Measurements from ENCODE around the gene BDH1.

BDH1 gene

DNA sequence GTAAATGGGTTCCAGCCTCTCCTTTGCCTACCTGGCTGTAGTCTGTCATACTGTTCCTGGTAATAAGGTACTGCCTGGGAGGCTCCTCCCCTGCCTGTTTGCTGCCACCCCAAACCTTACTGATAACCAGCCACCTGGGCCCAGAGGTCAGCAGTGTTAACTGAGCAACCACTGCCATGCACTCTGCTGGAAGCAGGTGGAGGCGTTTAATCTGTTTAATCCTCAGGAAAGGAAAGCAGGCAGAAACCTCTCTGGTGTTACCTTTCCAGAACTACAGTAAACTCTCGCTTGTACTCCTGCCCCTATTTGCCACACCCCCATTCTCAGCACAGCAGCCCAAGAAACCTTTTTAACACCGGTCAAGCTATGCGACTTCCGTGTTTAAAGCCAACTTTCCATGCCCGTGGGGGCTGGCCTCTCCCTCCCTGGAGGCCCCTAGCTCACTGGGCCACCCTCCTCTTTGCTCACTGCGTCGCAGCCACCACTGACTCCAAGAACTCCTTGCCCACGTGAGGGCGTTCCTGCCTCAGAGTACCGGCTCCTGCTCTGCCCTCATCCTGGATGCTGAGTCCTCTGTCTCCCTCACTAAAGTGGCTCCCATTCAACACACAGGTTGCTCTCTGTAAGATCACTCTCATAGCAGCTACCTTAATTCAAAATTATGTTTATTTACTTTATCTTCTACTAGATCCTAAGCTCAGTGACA is 8.3 kb downstream of the BDH1 start:
- no peak for DNase-seq (ENCODE audit: low spot score)

DNA sequence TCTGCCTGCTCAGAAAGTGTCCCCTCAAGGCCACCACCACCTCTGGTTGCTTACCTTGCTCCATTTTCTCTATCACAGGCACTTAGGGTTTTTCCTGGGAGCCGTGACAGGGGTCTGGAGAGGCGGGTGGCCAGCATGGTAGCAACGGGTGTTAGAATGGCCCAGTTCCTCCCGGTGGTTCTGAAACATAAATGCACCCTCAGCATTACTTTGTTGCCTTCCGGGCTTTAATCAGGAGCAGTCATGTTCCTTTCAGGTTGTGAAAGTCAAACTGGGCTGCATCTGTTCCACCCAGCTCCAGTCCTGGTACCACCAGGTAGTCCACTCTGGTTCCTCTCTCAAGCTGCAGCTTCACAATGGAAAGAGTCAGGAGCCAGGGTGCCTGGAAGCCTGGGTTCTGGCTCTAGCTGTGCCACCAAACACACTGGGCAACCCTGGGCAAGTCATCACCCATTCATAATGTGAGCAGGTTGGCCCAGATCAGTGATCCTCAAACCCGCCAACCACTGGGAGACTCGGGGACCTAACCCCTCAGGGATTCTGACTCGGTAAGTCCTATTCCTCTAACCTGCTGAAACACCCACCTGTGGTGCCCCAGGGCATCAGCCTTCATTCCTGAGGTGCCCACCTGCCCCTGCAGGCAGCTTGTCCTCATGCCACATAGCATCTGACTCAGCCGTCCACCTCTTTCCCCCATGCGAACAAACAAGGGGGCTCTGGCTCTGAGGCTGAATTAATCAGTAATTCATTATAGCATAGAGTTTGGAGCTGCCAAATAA is 9.3 kb downstream of the BDH1 start:
- no peak for DNase-seq (ENCODE audit: low spot score)

DNA sequence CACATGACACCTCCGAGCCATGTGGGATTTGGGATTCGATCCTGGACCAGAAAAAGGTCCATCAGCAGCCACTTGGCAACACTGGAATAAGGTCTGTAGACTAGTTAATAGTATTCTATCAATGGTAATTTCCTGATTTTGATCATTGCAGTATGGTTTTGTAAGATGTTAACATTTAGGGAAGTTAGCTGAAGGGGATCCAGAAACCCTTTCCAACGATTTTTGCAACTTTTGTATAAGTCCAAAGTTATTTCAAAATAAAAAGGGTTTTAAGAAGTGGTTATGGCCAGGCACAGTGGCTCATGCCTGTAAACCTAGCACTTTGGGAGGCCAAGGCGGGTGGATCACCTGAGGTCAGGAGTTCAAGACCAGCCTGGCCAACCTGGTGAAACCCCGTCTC is 10.2 kb downstream of the BDH1 start:
- no peak for DNase-seq (ENCODE audit: low spot score)

DNA sequence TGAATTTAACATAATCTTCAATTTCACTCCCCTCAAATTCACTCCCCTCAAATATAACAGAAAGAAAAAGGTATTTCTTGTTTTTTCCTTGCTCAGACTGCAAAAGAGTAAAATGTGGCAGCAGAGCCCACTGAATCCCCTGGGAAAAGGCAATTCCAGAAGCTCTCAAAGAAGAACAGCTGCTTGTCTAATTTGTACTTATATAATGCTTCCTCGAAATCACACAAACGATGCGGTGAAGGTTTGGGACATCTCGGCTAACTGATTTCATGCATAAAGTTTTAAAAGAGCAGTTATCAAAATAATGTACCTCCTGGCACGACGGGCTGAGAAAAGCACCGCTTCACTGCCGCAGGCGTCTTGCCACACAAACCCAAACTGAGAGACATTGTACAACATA is 10.7 kb downstream of the BDH1 start:
- no peak for DNase-seq (ENCODE audit: low spot score)

DNA sequence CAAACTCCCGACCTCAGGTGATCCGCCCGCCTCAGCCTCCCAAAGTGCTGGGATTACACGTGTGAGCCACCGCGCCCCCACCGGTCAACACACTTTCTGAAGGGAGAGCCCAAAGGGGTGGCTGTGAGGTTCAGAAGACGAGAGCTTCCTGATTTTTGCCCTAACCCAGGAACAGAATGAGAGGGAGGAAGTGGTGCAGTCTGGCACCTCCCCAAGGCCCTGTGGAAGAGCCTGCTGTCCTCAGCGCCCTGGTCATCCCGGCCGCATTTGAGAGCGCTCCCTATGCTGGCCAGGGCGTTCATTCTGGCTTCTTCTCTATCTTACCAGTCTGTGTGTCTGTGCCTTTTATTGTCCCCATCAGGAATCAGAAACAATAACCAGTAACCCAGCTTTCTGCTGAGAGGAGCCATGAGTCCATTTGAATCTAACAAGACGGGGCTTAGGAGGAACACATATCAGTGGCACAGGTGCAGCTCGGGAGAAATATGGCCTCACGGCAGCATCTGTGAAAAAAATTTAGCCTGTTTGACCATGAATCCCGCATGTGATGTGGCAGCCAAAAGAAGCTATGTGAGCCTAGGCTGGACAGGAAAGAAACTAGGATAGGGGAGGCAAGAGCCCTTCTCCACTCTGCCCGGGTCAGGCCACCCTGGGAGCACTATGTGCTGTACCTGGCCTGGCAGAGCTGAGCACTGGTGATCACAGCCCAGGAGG is 12.9 kb downstream of the BDH1 start:
- no peak for DNase-seq (ENCODE audit: low spot score)

DNA sequence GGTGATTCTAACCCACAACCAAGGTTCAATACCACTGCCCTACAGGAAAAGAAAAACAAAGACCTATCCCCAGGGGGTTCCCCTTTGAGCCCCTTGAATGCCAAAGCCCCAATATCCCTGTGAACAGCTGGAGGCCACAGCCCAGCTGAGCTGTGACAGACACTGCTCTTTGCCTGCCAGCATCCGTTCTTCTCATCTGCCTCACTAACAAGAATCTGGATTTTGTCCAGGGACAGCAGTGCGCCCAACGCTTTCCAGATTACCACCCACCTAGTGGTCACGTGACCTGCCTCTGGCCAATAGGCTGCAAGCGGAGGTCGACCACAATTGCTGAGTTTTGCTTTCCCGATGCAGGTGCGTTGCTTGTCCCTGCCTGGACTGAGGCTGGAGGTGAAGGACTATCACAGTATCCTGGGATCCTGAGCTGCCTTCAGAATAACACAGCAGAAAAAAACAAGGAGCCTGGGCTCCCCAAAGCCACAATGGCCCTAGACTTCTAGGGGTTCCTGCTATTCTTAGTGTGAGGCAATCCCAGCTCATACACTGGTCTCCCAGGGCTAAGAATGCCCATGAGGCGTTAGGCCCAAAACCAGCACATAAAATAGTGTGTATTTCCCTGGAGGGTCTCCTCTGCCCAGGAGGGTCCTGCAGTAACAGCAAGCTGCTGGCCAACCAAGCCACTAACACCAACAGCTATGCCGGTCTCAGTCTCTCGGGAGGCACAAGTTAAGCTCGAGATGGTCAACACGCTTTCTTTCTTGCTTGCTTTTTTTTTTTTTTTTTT is 13.8 kb downstream of the BDH1 start:
- DNase-seq (ENCODE audit: low spot score) = peak; percentile 74

DNA sequence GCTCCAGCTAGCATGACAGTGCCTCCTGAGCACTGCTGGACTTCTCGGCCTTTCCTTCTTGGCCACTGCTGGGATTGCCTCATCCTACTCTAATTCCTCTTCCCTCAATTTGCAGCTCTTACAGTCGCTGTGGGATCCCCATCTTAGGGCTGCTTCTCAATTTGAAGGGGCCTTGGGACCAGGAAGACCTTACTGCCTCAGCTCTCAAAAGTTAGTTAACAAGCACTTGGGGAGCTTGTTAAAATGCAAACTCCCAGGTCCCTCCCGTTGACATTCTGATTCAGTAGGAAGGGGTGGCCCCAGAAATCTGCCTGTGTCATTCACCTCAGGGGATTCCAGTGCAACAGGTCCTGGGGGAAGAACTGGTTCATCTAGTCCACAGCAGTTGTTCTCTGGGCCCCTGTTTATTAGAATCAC is 14.8 kb downstream of the BDH1 start:
- no peak for DNase-seq (ENCODE audit: low spot score)

DNA sequence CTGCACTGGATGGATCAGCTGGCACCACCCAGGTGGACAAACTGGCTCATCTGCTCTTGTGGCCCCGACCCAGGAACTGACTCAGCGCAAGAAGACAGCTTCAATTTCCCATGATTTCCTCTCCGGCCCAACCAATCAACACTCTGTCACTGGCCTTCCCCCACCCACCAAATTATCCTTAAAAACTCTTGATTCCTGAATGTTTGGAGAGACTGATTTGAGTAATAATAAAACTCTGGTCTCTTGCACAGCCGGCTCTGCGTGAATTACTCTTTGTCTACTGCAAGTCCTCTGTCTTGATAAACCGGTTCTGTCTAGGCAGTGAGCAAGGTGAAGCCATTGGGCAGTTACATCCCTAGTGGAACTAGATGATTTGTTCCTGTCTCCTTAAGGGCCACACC is 16.1 kb downstream of the BDH1 start:
- no peak for DNase-seq (ENCODE audit: low spot score)

DNA sequence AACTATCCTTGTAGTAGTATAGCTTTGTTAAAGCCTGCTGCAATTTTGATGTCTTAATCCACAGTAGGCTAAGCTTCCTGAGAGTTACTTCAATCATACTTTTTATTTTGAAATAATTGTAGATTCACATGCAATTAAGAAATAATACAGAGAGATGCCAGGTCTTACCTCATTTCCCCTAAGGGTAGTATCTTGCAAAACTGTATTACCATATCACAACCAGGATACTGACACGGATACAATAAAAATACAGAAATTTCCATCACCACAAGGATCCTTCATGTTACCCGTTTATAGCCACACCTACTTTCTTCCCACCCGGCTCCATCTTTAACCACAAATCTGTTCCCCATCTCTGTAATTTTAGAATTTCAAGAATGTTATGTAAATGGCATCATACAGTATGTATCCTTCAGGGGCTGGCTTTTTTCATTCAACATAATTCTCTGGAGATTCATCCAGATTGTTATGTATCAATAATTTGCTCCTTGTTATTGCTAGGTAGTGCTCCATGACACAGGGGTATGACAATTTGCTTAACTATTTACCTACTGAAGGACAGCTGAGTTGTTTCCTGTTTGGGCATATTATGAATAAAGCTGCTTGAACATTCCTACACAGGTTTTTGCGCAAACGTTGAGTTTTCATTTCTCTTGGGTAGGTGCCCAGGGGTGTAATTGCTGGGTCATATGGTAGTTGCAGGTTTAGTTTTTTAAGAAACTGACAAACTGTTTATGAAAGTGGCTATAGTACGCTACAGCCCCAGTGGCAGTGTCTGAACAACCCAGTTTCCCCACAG is 21.6 kb downstream of the BDH1 start:
- DNase-seq (ENCODE audit: low spot score) = no peak

DNA sequence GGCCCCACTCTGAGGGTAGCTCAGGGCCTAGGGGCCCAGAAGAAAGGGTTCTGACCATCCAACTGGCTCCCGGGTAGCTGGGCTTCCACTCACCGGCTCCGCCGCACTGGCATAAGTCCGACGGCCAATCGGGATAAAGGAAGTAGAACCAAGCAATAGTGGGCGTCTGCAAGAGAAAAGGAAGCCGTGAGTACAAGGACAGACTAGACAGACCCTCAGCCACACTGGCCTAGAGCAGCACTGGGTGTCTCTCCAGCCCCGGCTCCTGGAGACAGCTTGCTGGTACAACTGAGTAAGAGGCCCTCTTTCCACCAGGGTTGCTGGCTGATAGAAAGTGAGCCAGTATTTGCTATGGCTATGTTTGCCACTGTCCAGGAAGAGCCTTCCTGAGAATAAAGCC is 22.4 kb downstream of the BDH1 start:
- DNase-seq (ENCODE audit: low spot score) = no peak

DNA sequence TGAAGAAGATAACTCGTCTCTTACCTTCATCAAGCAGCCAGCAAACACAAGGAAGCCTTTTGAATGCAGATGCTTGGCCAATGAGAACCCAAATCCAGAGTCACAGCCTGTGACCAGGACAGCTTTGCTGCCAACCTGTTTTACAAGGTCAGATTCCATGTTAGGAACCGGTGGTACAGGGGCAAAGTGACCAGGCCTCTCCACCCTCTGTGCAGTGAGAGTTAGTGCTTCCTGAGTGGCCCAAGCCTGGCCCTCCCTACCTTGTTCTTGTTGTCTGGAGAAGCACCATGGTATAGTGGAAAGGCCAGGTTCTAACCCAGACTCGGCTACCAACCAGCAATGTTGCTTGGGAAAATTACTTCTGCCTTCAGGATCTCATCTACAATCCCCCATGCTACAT is 23.4 kb downstream of the BDH1 start:
- DNase-seq (ENCODE audit: low spot score) = no peak

DNA sequence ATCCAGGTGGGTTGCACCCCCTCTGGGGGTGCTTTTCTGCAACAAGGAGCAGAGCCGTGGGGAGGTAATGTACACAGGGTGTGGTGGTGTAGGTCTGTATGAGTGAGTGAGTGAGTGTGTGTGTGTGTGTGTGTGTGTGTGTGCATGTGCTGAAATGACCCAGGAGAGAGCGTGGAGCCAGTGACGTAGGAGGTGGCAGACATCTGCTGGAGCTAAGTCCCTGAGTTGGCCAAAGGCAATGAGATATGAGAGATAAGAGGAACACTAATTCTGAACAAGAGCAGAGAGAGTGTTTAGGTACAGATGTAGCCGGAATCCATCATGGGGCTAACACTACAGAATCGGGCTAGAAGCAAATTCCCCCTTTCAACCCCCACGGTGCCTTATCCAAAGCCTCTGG is 27.6 kb downstream of the BDH1 start:
- no peak for DNase-seq (ENCODE audit: low spot score)

DNA sequence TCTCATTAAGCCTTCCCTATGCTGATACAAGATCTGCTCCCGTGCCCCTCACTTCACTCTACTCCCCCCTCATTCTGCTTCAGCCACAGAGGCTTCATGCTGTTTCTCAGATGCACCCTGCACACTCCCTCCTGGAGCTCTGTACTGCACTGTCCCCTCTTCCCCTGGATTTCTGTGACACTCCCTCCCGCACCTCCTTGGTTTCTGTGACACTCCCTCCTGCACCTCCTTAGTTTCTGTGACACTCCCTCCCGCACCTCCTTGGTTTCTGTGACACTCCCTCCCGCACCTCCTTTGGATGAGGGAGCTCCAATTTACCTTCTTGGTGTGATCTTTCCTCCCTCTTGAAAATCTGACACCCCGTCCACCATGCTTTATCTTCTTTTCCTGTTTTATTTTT is 28.2 kb downstream of the BDH1 start:
- DNase-seq (ENCODE audit: low spot score) = no peak

DNA sequence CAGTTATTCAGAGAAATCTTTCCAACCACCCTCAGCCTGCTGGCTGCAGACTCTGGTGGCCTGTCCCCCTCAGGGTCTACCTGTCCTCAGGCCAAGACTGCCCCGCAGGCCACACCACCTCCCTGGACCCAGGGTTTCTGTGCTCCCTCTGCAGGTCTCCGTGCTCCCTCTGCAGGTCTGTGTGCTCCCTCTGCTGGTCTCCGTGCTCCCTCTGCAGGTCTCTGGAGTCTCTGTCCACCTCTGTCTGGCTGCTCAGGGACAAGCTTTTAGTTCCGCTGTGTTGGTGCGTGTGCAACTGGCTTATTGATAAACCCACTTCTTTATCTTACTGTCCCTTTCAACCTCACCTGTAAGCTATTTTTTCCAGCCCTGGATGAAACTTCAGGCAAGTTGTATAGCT is 30.1 kb downstream of the BDH1 start:
- DNase-seq (ENCODE audit: low spot score) = no peak

DNA sequence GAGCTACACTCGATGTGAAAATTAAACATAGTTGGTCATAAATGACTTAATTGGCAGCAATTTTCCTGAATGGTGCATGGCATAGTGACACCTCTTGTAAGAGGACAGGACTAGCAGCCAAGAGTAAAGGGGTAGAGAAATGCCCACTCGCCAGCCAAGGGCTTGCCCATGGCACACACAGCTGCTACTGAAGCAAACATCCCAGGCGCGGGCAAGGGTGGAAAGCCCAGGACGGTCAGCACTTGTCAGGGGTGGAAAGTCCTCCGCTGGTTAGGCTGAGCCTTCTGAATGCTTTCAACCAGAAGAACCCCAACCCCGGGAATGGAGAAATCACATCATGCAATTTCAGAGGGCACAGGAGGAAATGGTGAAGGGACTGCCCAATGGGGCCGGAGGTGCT is 31.6 kb downstream of the BDH1 start:
- no peak for DNase-seq (ENCODE audit: low spot score)

DNA sequence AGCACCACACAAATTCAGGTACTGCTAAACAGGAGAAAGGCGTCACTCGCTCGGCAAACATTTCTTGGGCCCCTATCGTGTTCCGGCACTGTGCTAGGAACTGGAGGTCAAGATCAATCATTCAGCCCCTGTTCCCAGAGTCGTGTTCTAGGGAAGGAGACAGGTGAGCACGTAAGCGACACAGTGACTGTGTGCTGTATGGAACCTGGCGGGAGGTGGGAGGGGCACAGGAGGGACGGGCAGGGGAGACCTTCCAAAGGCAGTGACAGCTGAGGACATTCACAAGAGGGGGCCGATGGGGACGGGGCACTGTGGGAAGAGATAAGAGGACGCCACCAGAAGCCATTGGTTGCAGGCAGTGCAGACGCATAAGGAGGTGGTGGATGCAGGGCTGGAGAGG is 32.2 kb downstream of the BDH1 start:
- DNase-seq (ENCODE audit: low spot score) = no peak

DNA sequence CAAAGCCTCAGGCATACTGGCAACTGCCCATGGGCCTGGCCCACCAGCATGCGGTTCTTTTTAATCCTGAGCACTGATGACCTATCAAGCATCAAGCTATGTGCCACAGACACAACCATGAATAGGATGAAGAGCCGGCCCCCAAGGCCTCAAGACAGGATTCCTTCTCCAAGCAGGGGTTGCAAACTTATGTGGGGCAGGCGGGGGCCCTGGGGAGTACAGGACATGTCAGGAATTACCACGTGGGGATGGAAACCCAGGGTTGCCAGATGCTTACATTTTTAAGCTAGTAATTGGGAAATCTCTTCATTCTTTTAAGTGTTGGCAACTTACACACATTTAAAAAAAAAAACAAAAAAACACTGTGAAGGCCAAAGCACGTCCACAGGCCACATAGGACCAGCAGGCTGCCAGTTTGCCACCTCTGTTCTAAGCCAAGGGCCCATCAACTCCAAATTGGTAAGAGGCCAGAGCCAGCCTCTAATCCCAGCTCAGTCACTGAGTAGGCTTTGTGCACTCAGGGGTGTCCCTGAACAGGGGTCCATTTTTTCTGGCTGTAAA is 32.8 kb downstream of the BDH1 start:
- DNase-seq (ENCODE audit: low spot score) = no peak

DNA sequence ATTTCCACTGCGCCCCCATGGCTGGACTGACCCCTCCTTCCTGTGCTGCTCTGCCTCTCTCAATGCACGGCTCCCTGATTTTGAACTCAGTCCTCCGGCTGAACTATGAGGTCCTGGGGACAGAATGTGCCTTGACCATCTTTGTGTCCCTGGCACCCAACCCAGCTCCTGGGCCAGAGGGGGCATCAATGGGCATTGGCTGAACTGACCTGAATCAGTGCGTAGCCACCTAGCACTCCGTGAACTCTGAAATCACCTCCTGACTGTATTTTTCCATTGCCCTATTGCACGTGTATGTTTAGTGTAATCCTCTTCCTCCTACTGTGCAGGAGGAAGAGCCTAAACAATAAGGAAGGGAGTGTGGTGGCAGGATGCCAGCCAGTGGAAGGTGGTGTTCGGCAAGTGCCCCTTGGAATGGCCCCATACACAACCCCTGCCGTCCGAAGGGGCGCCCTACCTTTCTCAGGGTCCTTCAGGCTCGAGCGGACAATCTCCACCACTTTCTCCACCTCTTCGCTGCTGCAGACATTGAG is 33.5 kb downstream of the BDH1 start:
- no peak for DNase-seq (ENCODE audit: low spot score)

DNA sequence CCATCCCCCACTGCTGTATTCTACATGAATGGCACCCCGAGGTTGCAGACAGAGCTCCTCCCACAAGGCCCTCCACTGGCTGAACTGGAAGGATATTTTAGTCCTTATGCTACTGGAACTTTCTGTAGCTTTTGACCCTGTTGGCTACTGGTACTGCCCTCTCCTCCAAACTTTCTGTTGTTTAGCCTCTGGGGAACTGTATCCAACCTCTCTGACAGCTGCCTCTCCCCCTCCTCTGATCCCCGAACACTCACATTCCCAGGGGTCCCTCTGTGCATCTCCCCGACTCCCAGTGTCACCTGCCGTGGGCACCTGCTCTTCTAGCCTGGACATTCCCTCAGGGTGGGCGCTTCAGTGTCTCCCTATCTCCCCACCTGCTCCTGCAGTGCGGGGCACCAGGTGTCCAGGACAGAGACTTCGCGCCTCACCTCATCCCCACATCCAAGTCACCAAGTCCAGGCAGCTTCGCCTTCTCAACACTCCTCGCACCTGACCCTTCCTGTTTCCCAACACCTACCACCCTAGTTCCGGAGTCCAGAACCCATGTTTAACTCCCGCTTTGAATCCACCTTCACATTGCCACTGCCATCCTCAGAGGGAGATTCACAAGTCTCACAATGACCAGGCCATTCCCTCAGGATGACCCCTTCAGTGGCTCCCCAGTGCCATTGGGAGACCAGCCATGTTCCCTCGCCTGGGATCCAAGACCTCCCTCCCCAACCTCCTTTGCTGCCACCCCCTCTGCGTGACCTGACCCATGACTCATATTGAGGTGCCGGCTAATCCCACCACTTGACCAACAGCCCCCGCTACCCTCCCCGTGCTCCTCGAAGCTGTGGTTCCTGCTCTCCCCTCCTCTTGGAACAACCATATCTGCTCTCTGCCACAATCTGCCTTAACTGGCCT is 34.2 kb downstream of the BDH1 start:
- DNase-seq (ENCODE audit: low spot score) = no peak

All from hepatic stellate cell (primary cell).